Epithelial cell of umbilical artery (primary cell): ENCODE results near the gene BDP1. TPM values are rescaled to one million over a fixed set of nuclear protein-coding genes. Genes with fewer than 3 reads are reported as not detected.

ENCODE experiments used
- total RNA-seq: library from RNA; depleted of rRNA; stranded (reverse); fragments of >200 nt; gene quantifications from 2 replicates; pipeline ENCODE4 v1.2.3, GENCODE V29; 2014

The BDP1 gene
- 22.1 and 27.7 TPM in 2 replicates for total RNA-seq

GRCh38 chr5:71455427-71456361 lies at the start of gene BDP1:
BDP1 (plus strand) TSS chr5:71455651; CDS start chr5:71455878, 227 bp downstream.

GRCh38 chr5:71586941-71587765 lies 131.7 kb downstream of the BDP1 start, which contains the start of gene MCCC2:
MCCC2 (plus strand) TSS chr5:71587340; CDS start chr5:71587426, 86 bp downstream.

Other genes starting within 250 kb of the BDP1 start
- gene MCCC2, start 131.7 kb downstream of the BDP1 start, total RNA-seq = 18.5 and 24.0 TPM in 2 replicates